GM21529 (cell line): ENCODE data around the gene PAPPA.

Source experiments
- ATAC-seq: cut with Tn5 transposase; IDR thresholded peaks from one replicate; pipeline ENCODE4 v1.9.1; 2021; ENCODE audit not compliant: unreplicated experiment

PAPPA gene

DNA sequence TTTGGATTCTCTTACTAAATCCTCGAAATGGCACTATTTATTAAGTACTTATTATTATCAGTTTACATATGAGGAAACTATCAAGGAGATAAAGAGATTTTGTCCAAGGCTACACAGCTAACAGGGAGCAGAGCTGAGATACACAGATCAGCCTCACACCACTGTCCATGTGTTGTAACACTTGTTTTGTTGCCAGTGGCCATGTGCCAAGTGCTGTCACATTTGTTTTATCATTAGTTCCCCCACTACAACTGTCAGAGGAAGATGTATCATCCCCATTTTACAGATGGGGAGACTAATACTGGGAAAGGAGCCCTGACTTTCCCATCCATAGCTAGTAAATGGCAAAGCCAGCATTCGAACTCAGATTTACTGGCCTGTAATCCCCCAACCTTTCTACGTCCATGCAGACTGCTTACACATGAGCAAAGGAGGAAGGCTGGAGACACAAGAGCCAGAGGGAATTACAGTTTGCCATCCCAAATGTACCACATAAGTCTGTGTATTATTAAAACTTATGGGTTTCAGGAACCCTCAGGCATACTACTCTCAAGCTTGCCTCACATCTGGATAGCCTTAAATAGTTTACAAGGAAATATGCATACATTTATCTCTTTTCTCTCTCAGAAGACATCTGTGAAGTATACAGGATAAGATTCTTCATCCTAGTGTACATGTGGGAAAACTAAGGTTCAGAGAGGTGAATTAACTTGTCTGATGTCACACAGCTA is 25.1 kb downstream of the PAPPA start:
- no peak for ATAC-seq

DNA sequence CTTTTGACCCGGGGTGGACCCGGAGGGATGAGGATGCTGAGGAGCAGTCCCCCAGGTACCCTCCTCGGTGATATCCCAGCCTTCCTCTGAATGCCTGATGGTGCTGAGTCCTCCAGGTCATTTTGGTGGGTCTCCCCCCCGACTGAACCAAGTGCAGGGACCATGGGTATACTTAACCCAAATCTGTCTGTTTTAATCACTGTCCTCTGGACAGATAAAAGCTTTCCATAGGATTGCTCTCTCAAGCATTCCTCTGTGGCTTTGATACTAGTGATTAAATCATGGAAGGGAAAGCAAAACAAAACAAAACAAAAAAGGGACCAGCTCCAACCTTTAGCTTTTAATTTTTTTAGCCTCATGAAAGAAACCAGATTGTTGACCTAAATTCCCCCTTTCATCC is 26.0 kb downstream of the PAPPA start:
- ATAC-seq, result no peak

DNA sequence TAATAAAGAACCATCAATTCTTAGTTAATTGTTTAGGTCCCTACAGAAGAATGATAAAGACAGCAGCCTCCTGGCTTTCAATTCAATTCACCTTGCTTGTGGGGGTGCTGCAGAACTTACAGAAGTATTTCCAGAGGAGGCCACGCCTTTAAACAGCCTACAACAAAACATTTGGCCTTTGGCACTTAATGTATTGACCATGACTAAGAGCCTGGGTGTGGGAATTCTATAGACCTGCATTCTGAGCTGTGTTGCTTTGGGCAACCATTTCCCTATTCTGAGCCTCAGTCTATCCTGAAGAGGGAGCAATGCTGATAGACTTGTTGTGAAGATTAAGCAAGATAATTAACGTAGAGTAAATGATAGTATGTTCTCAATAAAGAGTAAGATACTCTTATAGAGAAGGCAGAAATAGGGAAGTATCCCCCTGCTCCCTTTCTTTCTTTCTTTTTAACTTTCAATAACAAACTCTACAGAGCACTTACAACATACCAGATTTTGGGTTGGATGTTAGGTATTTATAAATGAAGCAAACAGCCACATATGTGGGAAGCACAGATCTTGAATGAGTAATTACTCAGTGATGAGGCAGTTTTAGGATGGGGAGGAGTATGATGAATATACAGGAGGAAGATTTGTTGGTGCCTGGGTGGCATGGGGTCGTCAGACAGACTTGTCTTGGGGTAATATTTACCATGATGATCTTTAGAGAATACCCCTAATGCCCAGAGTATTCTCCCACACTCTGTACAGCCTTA is 28.4 kb downstream of the PAPPA start:
- no peak for ATAC-seq

DNA sequence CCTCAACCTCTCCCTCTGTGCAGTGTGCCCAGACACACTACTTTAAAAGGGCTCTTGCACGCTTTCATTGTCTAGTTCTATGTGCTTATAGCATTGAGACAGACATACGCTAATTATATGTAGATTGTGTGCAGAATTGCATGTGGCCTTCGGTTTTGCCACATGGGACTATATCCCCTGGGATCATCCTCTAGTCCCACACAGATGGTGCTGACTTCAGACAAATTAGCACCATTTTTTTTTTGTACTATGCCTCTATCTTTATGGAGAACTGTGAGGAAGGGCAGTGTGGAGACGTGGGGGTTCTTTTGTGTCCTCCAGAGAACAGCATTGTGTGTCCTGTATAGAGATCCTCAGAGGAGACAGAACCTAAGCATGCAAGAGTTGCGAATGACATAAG is 29.3 kb downstream of the PAPPA start:
- ATAC-seq, result no peak

DNA sequence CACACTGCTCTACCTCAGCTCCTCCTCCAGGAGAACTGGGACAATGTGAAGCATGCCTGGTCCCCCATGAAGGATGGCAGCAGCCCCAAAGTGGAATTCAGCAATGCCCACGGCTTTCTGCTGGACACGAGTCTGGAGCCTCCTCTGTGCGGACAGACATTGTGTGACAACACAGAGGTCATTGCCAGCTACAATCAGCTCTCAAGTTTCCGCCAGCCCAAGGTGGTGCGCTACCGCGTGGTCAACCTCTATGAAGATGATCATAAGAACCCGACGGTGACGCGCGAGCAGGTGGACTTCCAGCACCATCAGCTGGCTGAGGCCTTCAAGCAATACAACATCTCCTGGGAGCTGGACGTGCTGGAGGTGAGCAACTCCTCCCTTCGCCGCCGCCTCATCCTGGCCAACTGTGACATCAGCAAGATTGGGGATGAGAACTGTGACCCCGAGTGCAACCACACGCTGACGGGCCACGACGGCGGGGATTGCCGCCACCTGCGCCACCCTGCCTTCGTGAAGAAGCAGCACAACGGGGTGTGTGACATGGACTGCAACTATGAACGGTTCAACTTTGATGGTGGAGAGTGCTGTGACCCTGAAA is 34.1 kb downstream of the PAPPA start:
- ATAC-seq, result no peak

DNA sequence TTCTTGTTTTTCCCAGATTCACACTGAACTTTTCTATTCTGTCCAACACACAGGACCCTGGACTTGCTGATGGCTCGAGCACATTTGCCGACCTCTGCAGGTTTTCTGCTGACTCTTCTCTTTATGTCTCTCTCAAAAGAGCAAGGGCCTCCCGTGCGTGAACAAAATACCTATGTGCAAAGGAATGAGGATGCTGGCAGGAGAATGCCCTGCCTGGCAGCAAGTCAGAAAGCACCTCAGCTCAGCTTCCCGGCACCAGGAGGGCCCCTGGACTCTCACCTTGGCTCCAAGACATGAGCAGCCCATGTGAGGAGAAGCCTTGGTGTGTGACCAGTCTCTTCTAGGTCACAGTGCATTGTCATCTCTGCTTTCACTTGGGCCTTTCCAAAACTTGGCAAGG is 36.1 kb downstream of the PAPPA start:
- ATAC-seq, result no peak

DNA sequence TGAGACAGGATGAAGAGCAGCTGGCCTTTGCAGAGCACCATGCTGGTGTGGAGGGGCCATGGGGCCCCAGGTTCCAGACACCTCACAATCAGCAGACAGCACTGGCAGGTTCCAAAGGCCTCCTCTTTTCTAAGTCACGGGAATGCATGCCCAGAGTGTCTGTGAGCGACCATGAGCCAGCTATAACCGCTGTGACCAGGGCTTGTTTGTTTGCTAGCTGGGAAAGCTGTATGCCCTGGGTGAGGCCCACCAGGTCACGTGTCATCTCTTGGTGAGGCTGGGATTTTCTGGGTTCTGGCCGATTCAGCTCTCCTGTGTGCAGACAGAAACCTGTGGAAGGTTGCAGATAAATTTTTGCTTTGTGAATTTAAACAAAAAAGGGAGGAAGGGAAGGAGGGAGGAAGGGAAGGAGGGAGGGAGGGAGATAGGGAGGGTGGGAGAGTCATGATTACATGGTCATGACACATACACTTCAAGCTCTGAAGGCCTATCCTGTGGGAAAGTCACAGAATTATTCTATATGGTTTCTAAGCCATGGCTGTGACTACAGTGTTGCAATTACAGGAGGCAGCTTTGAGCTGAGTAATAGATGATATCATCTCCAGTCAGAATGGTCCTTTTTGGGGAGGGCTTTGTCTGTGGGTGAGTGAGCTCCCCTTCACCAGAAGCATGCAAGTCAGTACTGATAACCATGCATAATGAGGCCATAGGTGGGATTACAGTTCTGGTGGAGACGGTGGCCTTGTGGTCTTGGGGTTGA is 37.2 kb downstream of the PAPPA start:
- ATAC-seq, result no peak

DNA sequence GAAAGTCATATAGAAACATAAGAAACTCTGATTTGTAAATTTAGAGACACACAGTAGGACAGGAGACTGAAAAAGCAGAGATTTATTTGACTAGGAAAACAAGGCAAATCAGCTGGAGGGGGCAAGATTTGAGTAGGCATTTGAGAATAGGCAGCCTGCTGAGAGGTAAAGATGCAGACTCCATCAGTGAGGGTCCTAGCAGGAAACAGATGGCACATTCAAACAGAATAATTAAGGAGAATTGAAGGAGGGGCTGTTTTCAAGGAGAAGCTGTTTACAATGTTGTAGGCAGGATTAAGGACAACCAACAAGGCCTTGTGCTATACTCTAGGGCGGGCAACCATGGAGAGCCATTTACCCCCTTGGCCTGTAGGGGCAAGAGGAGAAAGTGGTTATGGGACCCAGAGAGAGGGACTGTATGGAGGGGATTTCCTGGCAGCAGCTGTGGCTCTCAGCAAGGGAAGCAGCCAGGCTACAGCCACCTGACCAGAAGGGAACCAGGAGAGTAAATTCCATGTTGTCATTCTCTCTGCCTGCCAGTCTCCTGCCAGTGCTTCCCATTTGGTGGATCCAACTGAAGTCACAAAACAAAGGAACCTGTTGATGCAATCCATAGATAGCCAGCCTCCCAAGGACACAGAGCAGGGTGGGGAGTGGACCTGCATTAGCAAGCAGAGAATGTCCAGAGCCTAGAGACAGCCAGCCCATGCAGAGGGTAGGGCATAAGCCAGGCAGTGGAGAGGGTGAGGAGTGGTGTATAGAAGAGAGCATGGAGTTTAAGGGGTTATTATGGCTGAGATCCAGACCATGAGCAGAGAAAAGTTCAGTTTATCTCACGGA is 38.2 kb downstream of the PAPPA start:
- ATAC-seq, result no peak

DNA sequence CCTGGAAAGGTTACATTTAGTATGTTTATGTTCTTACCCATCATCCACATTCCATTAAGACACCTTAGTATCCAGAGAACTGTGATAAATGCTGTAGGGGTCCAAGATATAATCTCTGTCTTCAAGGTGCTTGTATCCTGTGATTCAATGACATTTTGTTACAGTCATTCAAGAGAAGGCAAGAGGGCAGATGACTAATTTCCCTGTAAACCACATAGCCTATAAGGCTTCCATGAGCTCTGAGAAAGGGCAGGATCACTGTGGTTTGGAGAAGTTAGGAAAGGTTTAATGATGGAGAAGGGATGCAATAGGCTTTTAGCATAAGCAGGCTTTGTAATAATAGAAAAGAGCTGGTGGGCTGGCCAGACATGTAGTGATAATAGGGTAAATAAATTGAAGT is 40.0 kb downstream of the PAPPA start:
- ATAC-seq, result no peak

DNA sequence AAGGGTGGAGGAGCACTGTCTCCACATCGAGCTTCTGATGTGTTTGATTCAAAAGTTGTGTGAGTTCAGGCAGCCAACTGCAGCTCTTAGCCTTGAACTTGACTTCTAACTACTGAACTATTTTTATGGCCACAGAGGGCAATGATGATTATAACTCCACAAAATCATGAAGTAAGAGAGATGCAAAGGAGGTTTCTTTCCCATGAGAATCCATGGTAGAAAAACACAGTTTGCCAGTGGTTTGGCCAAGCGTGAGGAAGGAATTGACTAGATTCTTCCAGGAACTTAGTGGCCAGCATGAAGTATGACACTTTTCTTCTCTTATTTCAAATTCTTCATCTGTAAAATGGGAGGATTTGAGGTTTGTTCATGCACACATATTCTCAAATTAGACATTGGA is 43.2 kb downstream of the PAPPA start:
- ATAC-seq, result no peak

DNA sequence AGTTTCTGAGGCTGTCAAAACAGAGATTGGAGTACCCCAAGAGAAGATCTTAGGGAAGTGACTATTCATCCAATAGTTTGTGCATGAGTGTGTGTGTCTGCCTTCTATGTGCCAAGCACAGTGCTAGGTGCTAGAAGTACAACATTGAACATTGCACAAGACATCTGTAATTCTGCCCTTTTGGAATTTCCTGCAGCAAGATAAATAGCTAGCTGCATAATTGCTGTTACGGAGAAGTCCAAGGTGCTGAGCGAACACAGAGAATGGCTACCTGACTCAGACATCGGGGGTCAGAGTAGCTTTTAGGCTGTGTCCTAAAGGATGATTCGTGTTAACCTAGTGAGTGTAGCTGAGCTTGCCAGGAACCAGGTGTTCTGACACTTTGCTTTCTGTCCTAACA is 44.8 kb downstream of the PAPPA start:
- no peak for ATAC-seq

DNA sequence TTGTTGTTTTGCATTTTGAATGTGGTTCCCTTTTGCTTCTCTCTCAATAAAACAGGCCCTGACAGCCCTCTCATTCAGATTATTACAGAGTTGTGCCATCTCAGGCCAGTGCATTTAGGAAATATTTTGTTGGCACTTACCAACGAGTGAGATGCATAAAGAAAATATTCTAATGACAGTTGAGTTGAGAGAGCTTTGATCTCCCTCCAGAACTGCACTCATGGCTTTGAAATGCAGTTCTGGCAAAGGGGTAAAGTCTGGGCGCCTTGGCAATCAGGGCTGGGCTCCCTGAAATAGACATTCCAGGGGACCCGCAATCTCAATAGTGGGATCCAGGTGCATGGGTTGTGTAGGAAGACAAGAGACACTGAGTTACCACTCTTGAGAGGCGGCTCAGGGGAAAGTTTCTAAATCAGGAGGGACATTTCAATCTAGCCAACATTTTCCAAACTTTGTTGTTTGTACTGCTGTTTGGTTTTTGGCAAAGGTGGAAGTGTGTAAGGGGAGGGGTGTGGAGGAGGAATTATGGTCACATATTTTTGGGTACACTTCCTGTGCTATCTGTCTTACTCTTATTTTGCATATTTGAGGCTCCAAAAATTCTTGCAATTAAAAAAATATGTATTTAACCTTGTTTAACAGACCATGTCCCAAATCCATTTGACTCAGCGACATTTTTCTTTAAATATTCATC is 48.8 kb downstream of the PAPPA start:
- ATAC-seq, result no peak

DNA sequence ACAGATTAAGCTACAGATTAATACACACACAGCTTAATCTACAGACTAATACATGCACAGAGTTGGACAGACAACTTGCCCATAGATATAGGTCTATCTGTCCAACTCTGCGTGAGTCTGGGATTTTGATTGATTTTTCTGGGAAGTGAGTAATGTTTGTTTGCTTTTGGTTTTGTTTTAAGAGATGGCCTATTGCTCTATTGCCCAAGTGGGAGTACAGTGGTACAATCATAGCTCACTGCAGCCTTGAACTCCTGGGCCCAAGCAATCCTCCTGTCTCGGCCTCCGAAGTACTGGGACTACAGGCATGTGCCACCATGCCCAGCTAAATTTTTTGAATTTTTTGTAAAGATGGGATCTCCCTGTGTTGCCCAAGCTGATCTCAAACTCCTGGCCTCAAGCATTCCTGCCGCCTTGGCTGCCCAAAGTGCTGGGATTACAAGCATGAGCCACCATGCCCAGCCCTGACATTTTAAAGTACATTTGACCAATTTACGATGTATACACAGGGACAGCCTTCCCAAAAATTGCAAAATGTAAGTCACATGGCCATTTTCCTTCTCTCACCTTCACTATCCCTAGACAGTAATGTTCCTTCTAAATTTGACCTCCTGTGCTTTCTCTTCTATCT is 50.8 kb downstream of the PAPPA start:
- no peak for ATAC-seq

DNA sequence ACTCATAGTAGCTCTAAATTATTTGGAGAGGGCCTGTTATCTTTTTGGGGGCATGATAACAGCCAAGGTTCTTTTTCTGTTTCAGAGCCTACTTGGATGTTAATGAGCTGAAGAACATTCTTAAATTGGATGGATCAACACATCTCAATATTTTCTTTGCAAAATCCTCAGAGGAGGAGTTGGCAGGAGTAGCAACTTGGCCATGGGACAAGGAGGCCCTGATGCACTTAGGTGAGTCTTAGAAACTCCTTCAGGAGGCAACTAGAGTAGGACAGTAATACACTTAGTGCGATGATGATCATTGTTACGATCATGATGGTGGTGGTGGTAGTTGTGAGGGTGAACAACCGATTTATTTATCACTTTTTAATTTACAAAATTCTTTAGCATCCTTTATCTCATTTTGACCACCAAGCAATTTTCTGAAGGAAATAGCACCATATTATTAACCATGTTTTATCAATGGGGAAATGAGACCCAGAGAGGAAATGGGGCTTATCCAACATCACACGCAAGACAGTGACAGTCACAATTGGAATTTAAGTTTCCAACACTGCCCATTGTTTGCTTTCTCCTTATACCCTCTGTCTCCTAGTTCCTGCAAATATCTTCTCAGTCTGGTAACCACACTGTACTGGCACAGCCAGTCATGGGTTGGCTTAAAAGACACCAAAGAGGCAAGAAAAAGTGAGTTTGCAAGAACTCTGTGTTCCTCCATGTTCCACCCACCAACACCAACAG is 54.0 kb downstream of the PAPPA start:
- no peak for ATAC-seq

DNA sequence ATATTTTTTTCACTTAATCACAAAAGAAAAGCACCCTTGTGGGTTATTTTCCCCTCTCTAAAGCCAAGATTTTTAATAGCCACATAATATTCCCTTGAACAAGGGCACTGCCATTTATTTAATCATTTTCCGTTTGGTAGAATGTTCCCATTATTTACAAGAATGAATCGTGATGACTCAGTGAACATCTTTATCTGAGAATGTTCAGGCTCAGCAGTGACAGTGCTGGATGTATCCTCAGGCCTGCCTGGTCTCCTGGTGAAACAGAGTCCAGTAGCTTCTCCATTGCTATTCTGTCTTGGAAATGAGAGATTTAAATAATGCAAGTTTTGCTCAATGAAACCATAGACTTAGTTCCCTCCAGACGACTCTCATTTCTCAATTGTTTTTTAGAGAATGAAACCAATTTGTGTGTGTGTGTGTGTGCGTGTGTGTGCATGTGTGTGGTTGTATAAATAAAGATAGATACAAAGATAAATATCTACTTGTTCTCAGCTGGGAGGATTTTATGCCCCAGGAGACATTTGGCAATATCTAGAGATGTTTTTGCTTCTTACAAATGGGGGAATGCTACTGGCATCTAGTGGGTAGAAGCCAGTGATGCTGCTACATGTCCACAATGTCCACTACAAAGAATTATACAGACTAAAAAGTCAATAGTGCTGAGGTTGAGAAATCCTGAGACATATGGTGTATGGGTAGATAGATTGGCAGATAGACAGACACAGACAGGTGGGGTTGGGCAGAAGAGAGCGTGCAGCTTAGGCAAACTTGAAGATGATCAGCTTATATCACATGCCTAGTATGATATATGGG is 55.0 kb downstream of the PAPPA start:
- ATAC-seq, result no peak

DNA sequence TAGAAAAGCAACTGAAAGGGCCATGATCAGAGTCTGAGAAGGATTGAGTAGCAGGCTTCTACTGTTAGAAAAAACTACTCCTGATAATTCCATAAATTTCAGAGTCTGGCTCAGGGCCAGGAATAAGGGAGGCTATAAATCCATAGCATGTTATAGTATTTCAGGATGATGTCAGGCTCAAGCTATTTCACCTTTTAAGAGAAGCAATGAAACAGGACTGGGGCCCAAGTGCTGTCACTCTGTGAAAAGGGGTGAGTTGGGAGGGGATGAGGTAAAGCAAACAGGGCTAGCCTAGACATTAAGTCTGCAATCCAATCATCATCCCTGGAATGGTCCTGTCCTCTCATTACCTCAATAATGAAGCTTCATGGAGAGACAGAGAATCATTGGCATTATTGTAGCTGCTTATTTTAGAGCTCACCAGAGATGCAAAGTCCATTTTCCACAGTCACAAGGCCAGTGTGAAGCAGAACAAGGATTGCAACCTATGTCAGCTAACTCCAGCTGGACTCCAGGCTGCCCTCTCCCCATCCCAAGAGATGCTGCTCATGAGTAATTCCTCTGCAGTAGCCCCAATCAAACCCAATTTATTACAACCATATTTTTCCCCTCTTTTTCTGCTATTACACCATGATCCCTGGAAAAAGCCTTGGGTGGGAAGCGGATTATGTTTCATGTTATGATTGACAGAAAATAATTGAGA is 56.0 kb downstream of the PAPPA start:
- no peak for ATAC-seq

DNA sequence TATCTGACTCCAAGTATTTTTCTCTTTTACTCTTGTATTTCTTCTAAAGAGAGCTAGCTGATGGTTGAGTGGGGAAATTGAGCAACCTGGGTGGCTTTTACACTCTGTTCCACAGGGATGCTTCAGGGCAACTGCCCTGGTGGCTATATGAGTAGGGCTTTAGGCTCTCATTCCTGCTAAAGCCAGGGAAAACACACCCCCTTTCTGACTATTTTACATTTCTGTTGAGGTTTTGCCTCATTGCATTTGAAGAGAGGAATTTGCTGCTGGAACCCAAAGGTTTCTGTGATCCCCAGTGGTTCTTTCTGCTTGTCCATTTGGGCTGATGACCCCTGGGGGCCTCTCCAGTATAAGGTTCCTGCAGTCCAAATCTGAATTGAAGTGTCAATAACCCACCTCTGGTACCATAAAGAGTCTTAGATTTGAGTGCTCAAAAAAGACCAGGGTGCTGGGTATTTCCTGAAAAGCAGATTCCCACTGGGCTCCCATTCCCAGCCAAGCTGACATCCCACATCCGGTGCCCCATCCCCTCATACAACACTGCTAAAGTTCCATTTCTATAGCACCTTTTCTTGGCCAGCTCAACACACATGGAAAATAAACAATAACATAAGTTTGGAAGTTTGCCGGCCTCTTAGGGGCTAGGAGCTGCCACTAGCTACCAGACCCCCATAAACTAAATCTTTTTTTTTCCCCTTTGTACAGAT is 59.5 kb downstream of the PAPPA start:
- no peak for ATAC-seq
